ENCODE data around the gene MCF2L.

DNA sequence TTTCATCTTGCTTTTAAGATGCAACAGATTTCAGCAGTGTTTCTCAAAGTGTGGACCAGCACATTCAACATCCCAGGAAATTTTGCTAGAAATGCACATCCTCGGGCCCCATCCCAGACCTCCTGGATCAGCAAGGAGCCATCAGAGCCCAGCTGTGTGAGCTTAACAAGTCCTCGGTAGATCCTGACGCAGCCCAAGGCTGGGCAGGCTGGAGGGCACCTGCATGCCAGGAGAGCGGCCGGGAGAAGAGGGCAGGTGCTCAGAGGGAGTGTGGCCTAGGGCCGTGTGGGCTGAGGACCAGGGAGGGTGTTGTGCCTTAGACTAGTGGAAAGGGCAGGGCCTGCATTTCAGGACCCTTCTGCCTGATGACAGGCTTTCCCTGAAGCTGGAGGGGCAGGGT lies 2.2 kb upstream of the MCF2L start:
- TF ChIP-seq, protein P1, sequence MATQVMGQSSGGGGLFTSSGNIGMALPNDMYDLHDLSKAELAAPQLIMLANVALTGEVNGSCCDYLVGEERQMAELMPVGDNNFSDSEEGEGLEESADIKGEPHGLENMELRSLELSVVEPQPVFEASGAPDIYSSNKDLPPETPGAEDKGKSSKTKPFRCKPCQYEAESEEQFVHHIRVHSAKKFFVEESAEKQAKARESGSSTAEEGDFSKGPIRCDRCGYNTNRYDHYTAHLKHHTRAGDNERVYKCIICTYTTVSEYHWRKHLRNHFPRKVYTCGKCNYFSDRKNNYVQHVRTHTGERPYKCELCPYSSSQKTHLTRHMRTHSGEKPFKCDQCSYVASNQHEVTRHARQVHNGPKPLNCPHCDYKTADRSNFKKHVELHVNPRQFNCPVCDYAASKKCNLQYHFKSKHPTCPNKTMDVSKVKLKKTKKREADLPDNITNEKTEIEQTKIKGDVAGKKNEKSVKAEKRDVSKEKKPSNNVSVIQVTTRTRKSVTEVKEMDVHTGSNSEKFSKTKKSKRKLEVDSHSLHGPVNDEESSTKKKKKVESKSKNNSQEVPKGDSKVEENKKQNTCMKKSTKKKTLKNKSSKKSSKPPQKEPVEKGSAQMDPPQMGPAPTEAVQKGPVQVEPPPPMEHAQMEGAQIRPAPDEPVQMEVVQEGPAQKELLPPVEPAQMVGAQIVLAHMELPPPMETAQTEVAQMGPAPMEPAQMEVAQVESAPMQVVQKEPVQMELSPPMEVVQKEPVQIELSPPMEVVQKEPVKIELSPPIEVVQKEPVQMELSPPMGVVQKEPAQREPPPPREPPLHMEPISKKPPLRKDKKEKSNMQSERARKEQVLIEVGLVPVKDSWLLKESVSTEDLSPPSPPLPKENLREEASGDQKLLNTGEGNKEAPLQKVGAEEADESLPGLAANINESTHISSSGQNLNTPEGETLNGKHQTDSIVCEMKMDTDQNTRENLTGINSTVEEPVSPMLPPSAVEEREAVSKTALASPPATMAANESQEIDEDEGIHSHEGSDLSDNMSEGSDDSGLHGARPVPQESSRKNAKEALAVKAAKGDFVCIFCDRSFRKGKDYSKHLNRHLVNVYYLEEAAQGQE (IDR thresholded peaks at IDR 0.05; ENCODE audit: insufficient read depth in 1 of 2, low read depth in 2 of 2, low read length in 2 of 2) = no peak
- no peak for TF ChIP-seq POLR2AphosphoS5 (IDR thresholded peaks at IDR 0.05; ENCODE audit: low read depth, low read length)
- TF ChIP-seq SIN3A (IDR thresholded peaks at IDR 0.05; ENCODE audit: borderline replicate concordance, insufficient read depth, low read length) = no peak
- TF ChIP-seq TAF1 (IDR thresholded peaks at IDR 0.05; ENCODE audit: borderline replicate concordance, insufficient read depth, low read length) = no peak
- TF ChIP-seq FOXP2 (optimal IDR thresholded peaks at IDR 0.05; ENCODE audit: borderline replicate concordance, extremely low read depth, extremely low read length, insufficient read depth) = no peak
